H1 (cell line): ENCODE results near the gene RAB41. TPM values are rescaled to one million over a fixed set of nuclear protein-coding genes. Genes with fewer than 3 reads are reported as not detected.

Source experiments
- CTCF ChIA-PET: fragments of 300-600 bp; sonication (Branson Sonifier 250); formaldehyde crosslinking; loops from one replicate; lab custom pipeline; 2021; ENCODE audit not compliant: partially characterized antibody; lab: Charles Lee
- POLR2A ChIA-PET: fragments of 300-600 bp; sonication (Branson Sonifier 250); formaldehyde crosslinking; loops from one replicate; lab custom pipeline; 2021; ENCODE audit warnings: inconsistent platforms; ENCODE audit not compliant: partially characterized antibody; lab: Charles Lee
- DNase-seq, 2 experiments: peaks; one replicate each; pipeline versions ENCODE4 v3.0.0 to v3.0.0-alpha.2; 2010 to 2022; ENCODE audit warnings: low spot score in 2 of 2, low read depth in 1 of 2, mixed read lengths in 1 of 2
- FAIRE-seq: peaks from 2 replicates; lab custom pipeline; 2011; peaks lifted over from hg19 to GRCh38; lab: Jason Lieb, UNC
- H2AFZ ChIP-seq: 2 replicates; pipeline ENCODE4 v1.8.1; 2012; ENCODE audit warnings: low read length, inconsistent platforms
- H2AK5ac ChIP-seq: 2 replicates; pipeline ENCODE4 v1.6.1; 2013; ENCODE audit warnings: low read depth, low read length
- H2BK120ac ChIP-seq: replicated peaks from 2 replicates; pipeline ENCODE3; 2013; ENCODE audit warnings: low read depth, low read length, inconsistent platforms
- H2BK12ac ChIP-seq: 2 replicates; pipeline ENCODE4 v1.6.1; 2013; ENCODE audit warnings: low read depth, low read length
- H2BK15ac ChIP-seq: 2 replicates; pipeline ENCODE4 v1.6.1; 2013; ENCODE audit warnings: low read length
- H2BK20ac ChIP-seq: 2 replicates; pipeline ENCODE4 v1.6.1; 2013; ENCODE audit warnings: low read length
- H2BK5ac ChIP-seq: 2 replicates; pipeline ENCODE4 v1.6.1; 2013; ENCODE audit warnings: low read depth, low read length
- H3K14ac ChIP-seq: 2 replicates; pipeline ENCODE4 v1.6.1; 2013; ENCODE audit warnings: inconsistent platforms; ENCODE audit not compliant: insufficient read length
- H3K18ac ChIP-seq: 2 replicates; pipeline ENCODE4 v1.6.1; 2013; ENCODE audit warnings: low read length; ENCODE audit errors: extremely low read depth
- H3K23ac ChIP-seq: 2 replicates; pipeline ENCODE4 v1.6.1; 2013; ENCODE audit warnings: inconsistent platforms; ENCODE audit not compliant: insufficient read length
- H3K23me2 ChIP-seq: 2 replicates; pipeline ENCODE4 v1.6.1; 2013; ENCODE audit warnings: low read depth, low read length
- H3K27ac ChIP-seq: 2 replicates; pipeline ENCODE4 v1.6.1; 2011; ENCODE audit warnings: low read depth, low read length, inconsistent platforms
- H3K27me3 ChIP-seq, 4 experiments: replicated peaks in 1 of 4; 1 replicate in 1 of 4; 2 replicates in 3 of 4; pipeline versions ENCODE4 v1.6.1 to v1.8.1; 2011 to 2013; ENCODE audit warnings: low read length in 3 of 4, mild to moderate bottlenecking in 3 of 4, inconsistent platforms in 2 of 4, mixed read lengths in 2 of 4, moderate library complexity in 1 of 4; ENCODE audit not compliant: control insufficient read depth in 3 of 4, insufficient read depth in 3 of 4; ENCODE audit errors: extremely low read depth in 1 of 4
- H3K36me3 ChIP-seq, 4 experiments: 2 replicates each; pipeline versions ENCODE4 v1.6.1 to v1.8.1; 2011 to 2013; ENCODE audit warnings: mild to moderate bottlenecking in 4 of 4, low read length in 3 of 4, moderate library complexity in 2 of 4, control low read depth in 1 of 4, inconsistent platforms in 1 of 4; ENCODE audit not compliant: insufficient read depth in 4 of 4, control insufficient read depth in 2 of 4
- H3K4ac ChIP-seq: replicated peaks from 2 replicates; pipeline ENCODE3; 2013; ENCODE audit warnings: low read length, low read depth, mixed read lengths, inconsistent platforms; ENCODE audit not compliant: insufficient read length
- H3K4me1 ChIP-seq, 4 experiments: replicated peaks in 1 of 4; 1 replicate in 1 of 4; 2 replicates in 3 of 4; pipeline versions ENCODE4 v1.6.1 to v1.8.1; 2011 to 2013; ENCODE audit warnings: low read length in 3 of 4, inconsistent platforms in 2 of 4, mixed read lengths in 1 of 4; ENCODE audit not compliant: insufficient read depth in 4 of 4, control insufficient read depth in 3 of 4
- H3K4me2 ChIP-seq, 2 experiments: 2 replicates each; pipeline versions ENCODE4 v1.6.1 to v1.8.1; 2011 to 2013; ENCODE audit warnings: low read depth in 2 of 2, low read length in 2 of 2, control low read depth in 1 of 2, inconsistent platforms in 1 of 2, mild to moderate bottlenecking in 1 of 2; ENCODE audit not compliant: insufficient read depth in 1 of 2
- H3K4me3 ChIP-seq, 4 experiments: fragments of 200-600, 300-600 bp in 1 of 4; sonication (generic), shearing (Covaris generic), sonication (Bioruptor Twin) in 1 of 4; 2 replicates each; pipeline versions ENCODE4 v1.5.1 to v1.8.1; 2011 to 2016; ENCODE audit warnings: low read length in 4 of 4, low read depth in 3 of 4, control low read depth in 2 of 4, inconsistent platforms in 2 of 4, mild to moderate bottlenecking in 2 of 4, mixed read lengths in 1 of 4, moderate library complexity in 1 of 4; ENCODE audit not compliant: insufficient read depth in 2 of 4; ENCODE audit errors: extremely low read depth in 1 of 4
- H3K56ac ChIP-seq: replicated peaks from 2 replicates; pipeline ENCODE3; 2013; ENCODE audit warnings: low read depth, mild to moderate bottlenecking, mixed read lengths, low read length, inconsistent platforms; ENCODE audit not compliant: insufficient read length
- H3K79me1 ChIP-seq: 2 replicates; pipeline ENCODE4 v1.6.1; 2013; ENCODE audit warnings: low read depth, low read length, control low read depth
- H3K79me2 ChIP-seq, 2 experiments: 2 replicates each; pipeline versions ENCODE4 v1.6.1 to v1.8.1; 2012 to 2013; ENCODE audit warnings: low read length in 2 of 2, mild to moderate bottlenecking in 2 of 2, inconsistent platforms in 1 of 2; ENCODE audit not compliant: insufficient read depth in 2 of 2, control insufficient read depth in 1 of 2
- H3K9ac ChIP-seq, 4 experiments: replicated peaks in 1 of 4; 1 replicate in 1 of 4; 2 replicates in 3 of 4; pipeline versions ENCODE4 v1.6.1 to v1.8.1; 2011 to 2013; ENCODE audit warnings: low read depth in 3 of 4, low read length in 3 of 4, control low read depth in 2 of 4, mild to moderate bottlenecking in 2 of 4, moderate library complexity in 2 of 4, inconsistent platforms in 1 of 4; ENCODE audit errors: extremely low read depth in 1 of 4
- H3K9me3 ChIP-seq, 2 experiments: 2 replicates each; pipeline versions ENCODE4 v1.6.1 to v1.8.1; 2012 to 2013; ENCODE audit warnings: mild to moderate bottlenecking in 2 of 2, moderate library complexity in 2 of 2, control low read depth in 1 of 2, inconsistent platforms in 1 of 2, low read depth in 1 of 2, low read length in 1 of 2, mixed read lengths in 1 of 2; ENCODE audit not compliant: insufficient read depth in 2 of 2
- H4K20me1 ChIP-seq, 2 experiments: replicated peaks in 1 of 2; 2 replicates each; pipeline versions ENCODE3 to v1.8.1; 2011 to 2013; ENCODE audit warnings: inconsistent platforms in 2 of 2, low read length in 2 of 2, mild to moderate bottlenecking in 1 of 2; ENCODE audit not compliant: insufficient read depth in 2 of 2, control insufficient read depth in 1 of 2
- H4K5ac ChIP-seq: 2 replicates; pipeline ENCODE4 v1.6.1; 2013; ENCODE audit warnings: low read length, low read depth, mixed read lengths, inconsistent platforms; ENCODE audit not compliant: insufficient read length
- H4K8ac ChIP-seq: 2 replicates; pipeline ENCODE4 v1.8.0; 2013; ENCODE audit warnings: mild to moderate bottlenecking, moderate library complexity, low read length, inconsistent platforms; ENCODE audit not compliant: insufficient read depth; ENCODE audit errors: extremely low read depth
- H4K91ac ChIP-seq: replicated peaks from 2 replicates; pipeline ENCODE3; 2013; ENCODE audit warnings: low read length, mixed read lengths, inconsistent platforms; ENCODE audit not compliant: insufficient read length
- CHD2 ChIP-seq: IDR thresholded peaks from 2 replicates; pipeline ENCODE4 v1.6.1; 2012; ENCODE audit warnings: low read length, improper control_type of control experiment
- E2F6 ChIP-seq: IDR thresholded peaks from 2 replicates; pipeline ENCODE4 v1.6.1; 2012; ENCODE audit warnings: inconsistent platforms
- HDAC6 ChIP-seq: IDR thresholded peaks from one replicate; pipeline ENCODE4 v1.7.1; 2012; ENCODE audit warnings: low read depth, mild to moderate bottlenecking, inconsistent platforms, low read length, moderate library complexity
- TAF7 ChIP-seq: optimal IDR thresholded peaks from 2 replicates; pipeline ENCODE3; 2011; ENCODE audit warnings: low read depth, mild to moderate bottlenecking, inconsistent platforms, low read length, moderate library complexity, borderline replicate concordance
- TBP ChIP-seq: IDR thresholded peaks from 2 replicates; pipeline ENCODE4 v1.6.1; 2011; ENCODE audit warnings: low read depth, low read length, improper control_type of control experiment
- TEAD4 ChIP-seq: IDR thresholded peaks from 2 replicates; pipeline ENCODE4 v1.6.1; 2012; ENCODE audit warnings: low read depth, low read length, inconsistent platforms, mixed read lengths
- WGBS, 2 experiments: shearing (Covaris generic) in 1 of 2; methylation state at CpG; one replicate each; pipeline versions ENCODE4 v1.1.6 to v1.1.7; 2013 to 2015; ENCODE audit warnings: low lambda C conversion rate in 2 of 2, mixed read lengths in 2 of 2, inconsistent platforms in 1 of 2, low coverage in 1 of 2, missing lambda C conversion rate in 1 of 2; ENCODE audit not compliant: insufficient replicate concordance in 2 of 2, insufficient coverage in 1 of 2, insufficient read length in 1 of 2; ENCODE audit errors: extremely low coverage in 1 of 2, missing lambda C conversion rate in 1 of 2; 5-methylcytosine and 5-hydroxymethylcytosine counted together
- polyA plus RNA-seq, 7 experiments: library from polyadenylated mRNA; depleted of rRNA in 3 of 7; stranded (reverse) in 5 of 7; unstranded in 2 of 7; fragments of >200 nt in 5 of 7; fragments of 200-250 nt in 2 of 7; gene quantifications; 1 replicate in 5 of 7; 2 replicates in 1 of 7; 4 replicates in 1 of 7; pipeline versions ENCODE4 v1.2.1 to v1.2.3, GENCODE V29; 2011 to 2013; ENCODE audit warnings: missing spikeins in 2 of 7, mixed read lengths in 2 of 7
- total RNA-seq: library from RNA; stranded (reverse); fragmentation: NEBNext Ultra II Directional; extraction: Animal tissue kit (Norgen Biotek cat#: 25700); gene quantifications from 2 replicates; pipeline ENCODE4 v1.2.1, GENCODE V29; 2021

Gene RAB41
- total and polyA plus RNA-seq, 2 of the 8 experiments (the other 6 are each of a cell fraction or from before 2014, with no cell fraction given): not detected

GRCh38 chrX:70313503-70313902 is 31.5 kb downstream of the RAB41 start:
- Histone ChIP-seq H3K27ac (no peak overlapping the region), H2BK15ac (no peak overlapping the region), H3K9ac (no peak overlapping the region), H3K4ac (no peak overlapping the region), H3K4me1 (no peaks in the 10 kb centered on the region), H4K5ac (no peak overlapping the region), H2BK5ac (no peak overlapping the region), H3K23ac (no peak overlapping the region), H3K36me3 (peaks cover 0 to 3% (median 0%) of the 10 kb centered on the region in 4 experiments; a peak in 1 of 8 replicates), H3K18ac (no peak overlapping the region), H3K14ac (no peak overlapping the region), H3K9me3 (no peaks in the 10 kb centered on the region), H2AK5ac (no peak overlapping the region), H2BK20ac (no peak overlapping the region), H2AFZ (no peak overlapping the region), H4K91ac (no peak overlapping the region), H3K23me2 (no peaks in the 10 kb centered on the region; the same call in 1 of the 2 replicates), H3K27me3 (no peaks in the 10 kb centered on the region), H3K4me2 (no peak overlapping the region), H3K4me3 (no peak overlapping the region), H3K79me2 (no peaks in the 10 kb centered on the region), H3K56ac (no peak overlapping the region), H2BK12ac (no peak overlapping the region), H3K79me1 (no peaks in the 10 kb centered on the region), H4K20me1 (no peaks in the 10 kb centered on the region), H2BK120ac (no peak overlapping the region), H4K8ac (no peak overlapping the region)
- DNase-seq (no peak), FAIRE-seq (no peak)
- POLR2A ChIA-PET: no interaction called here
- CTCF ChIA-PET: interaction anchor here (0.9 kb wide), 1 partner anchor 16 kb away, joined by 3 read pairs; no protein-coding TSS in a partner anchor
- 90% methylated on average over 1 of the region's 1 CpG; no CpG with 5 or more reads in 1 of the 2 experiments for WGBS, 2 experiments
- TF ChIP-seq CHD2: no peak
- no peak for TF ChIP-seq TEAD4
- no peak for TF ChIP-seq TAF7
- TF ChIP-seq HDAC6: no peak
- TF ChIP-seq E2F6: no peak
- no peak for TF ChIP-seq TBP
